Fibroblast of villous mesenchyme (primary cell): Measurements from ENCODE around the gene MED22. TPM values are rescaled to one million over a fixed set of nuclear protein-coding genes. Genes with fewer than 3 reads are reported as not detected.

Experiments
- DNase-seq: peaks from one replicate; pipeline ENCODE4 v3.0.0-alpha.2; 2010; ENCODE audit warnings: low read depth
- H3K4me3 ChIP-seq: 2 replicates; pipeline ENCODE4 v1.5.1; 2011; ENCODE audit warnings: low read depth, mild to moderate bottlenecking, low read length
- total RNA-seq: library from RNA; depleted of rRNA; stranded (reverse); fragments of >200 nt; gene quantifications from 2 replicates; pipeline ENCODE4 v1.2.3, GENCODE V29; 2012
- TF ChIP-seq, protein P1 (sequence below): IDR thresholded peaks from 2 replicates; pipeline ENCODE4 v1.5.1; 2012; ENCODE audit warnings: low read depth, mild to moderate bottlenecking, low read length; ENCODE audit not compliant: insufficient read depth

The MED22 gene
- total RNA-seq, 1 donor, result 12.1 TPM

DNA sequence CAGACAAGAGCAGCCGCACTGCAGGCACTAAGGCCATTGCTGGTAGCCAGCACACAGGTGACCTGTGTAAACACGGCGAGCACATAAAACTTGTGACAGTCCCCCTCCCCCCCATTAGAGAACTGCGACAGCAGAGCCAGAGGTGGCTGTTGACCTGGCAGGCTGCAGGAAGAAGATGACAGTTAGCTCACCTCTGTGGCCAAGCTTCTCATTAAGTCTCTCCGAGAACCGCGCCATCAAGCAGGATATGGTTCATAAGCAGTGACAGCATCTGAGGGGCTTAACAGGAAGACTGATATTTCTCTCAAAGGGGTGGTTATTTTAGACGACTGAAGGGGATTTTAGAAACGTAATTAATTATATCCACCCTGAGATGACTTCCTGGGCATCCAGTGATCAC, 22.8 kb upstream of the MED22 start:
- no peak for DNase-seq
- TF ChIP-seq, protein P1, sequence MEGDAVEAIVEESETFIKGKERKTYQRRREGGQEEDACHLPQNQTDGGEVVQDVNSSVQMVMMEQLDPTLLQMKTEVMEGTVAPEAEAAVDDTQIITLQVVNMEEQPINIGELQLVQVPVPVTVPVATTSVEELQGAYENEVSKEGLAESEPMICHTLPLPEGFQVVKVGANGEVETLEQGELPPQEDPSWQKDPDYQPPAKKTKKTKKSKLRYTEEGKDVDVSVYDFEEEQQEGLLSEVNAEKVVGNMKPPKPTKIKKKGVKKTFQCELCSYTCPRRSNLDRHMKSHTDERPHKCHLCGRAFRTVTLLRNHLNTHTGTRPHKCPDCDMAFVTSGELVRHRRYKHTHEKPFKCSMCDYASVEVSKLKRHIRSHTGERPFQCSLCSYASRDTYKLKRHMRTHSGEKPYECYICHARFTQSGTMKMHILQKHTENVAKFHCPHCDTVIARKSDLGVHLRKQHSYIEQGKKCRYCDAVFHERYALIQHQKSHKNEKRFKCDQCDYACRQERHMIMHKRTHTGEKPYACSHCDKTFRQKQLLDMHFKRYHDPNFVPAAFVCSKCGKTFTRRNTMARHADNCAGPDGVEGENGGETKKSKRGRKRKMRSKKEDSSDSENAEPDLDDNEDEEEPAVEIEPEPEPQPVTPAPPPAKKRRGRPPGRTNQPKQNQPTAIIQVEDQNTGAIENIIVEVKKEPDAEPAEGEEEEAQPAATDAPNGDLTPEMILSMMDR, result no peak
- H3K4me3 ChIP-seq, result no peak overlapping the region

DNA sequence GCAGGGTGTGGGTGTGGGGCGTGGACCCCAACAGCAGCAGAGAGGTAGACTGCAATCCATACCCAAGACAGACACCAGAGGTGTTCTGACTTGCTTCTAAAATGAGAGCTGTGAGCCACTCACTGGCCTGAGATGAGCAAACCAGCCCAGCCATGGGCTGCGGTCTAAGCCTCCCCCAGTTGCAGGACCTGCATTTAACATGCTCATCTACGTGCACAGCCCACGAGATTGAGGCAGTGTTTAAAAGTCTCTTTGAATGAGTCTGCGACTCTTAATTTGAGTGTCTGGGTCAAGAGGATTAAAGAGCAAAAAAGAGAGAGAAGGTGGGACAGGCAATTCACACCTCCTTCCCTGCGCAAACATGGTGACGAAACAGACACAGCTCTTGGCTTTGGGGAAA, 22.0 kb upstream of the MED22 start:
- DNase-seq, result no peak
- TF ChIP-seq, protein P1, result no peak

DNA sequence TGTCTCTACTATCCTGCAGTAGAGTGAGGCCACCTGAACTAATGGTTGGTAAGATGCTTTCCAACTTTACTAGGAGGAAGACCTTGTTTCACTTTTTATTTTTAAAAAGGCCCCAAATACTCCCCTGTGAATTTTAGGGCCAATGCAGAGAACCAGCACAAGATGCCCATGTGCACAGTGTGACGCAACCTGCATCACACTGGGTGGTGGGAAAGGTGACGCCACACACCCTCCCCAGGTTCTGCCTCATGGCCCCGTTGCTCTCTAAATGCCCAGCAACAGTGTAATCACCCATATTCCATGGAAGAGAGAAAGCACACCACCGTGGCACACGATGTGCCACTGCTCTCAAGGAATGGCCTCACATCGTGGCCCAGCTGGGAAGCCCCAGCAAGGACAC, 21.5 kb upstream of the MED22 start:
- H3K4me3 ChIP-seq, result no peak overlapping the region
- TF ChIP-seq, protein P1, result no peak
- no peak for DNase-seq

More for the DNA sequence above, 22.0 kb upstream of the MED22 start:
- no peak overlapping the region for H3K4me3 ChIP-seq

DNA sequence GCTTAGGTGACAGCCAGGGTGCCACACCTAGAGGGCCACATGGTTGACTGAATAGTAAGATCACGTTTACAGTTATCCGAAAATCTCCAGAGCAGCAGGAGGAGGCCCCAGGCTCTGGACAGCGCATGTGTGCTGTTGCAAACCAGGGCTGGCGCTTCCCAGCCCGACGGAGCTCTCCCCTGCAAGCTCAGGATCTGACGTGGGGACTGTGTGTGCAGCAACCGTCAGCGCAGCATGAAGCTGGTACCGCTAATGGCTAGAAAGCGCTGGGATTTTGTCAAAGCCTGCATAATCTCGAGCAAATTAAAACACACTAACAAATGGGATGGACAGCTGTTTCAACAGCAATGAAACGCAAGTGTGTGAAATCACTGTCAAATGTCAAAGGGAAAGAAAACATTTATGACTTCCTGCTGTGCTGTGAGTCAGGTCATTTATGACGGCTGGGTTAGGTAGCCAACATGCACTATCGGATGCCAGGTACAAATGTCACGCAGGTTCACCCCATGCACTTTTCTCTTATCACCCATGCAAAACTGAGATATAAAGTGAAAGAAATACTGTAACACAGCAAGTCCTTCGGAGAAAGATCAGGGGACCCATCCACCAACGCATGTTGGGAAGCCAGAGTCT, 20.4 kb upstream of the MED22 start:
- TF ChIP-seq, protein P1, result no peak
- peak; percentile 49 for DNase-seq
- H3K4me3 ChIP-seq, result no peak overlapping the region

DNA sequence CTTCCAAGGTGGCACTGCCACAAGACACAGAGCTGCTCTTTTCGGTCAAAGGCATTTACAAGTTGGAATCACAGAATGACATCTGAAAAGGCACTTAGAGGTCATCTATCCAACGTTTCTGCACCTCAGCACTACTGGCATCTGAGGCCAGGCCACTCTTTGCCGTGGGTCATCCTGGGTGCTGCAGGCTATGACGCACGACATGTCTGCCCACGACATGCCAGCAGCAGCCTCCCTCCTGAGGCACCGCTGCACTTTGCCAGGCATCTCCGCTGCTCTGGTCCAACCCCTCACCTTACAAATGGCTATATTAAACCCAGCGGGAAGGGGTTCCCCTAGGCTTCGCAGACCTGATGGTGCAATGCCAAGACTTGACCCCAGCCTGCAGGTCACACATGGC, 19.8 kb upstream of the MED22 start:
- no peak overlapping the region for H3K4me3 ChIP-seq
- no peak for DNase-seq
- TF ChIP-seq, protein P1, result no peak

DNA sequence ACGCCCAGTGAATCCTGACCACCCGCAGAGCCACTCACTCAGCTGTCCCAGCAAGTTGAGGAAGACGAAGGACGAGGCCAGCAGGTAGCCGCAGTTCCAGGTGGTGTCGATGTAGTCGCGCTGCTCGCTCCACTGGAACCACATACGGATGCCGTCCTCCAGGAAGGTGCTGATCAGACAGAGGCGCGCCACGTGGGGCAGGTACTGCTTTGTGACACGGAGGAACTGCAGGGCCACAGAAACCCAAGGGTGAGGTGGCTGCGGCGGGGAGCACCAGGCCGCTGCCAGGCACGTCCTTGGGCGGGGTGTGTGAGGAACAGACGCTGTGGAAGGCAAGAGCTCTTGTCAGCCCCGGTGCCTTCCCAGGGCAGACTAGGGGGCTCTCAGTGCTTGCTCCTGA, 19.3 kb upstream of the MED22 start:
- DNase-seq, result no peak
- TF ChIP-seq, protein P1, result no peak
- H3K4me3 ChIP-seq, result no peak overlapping the region

DNA sequence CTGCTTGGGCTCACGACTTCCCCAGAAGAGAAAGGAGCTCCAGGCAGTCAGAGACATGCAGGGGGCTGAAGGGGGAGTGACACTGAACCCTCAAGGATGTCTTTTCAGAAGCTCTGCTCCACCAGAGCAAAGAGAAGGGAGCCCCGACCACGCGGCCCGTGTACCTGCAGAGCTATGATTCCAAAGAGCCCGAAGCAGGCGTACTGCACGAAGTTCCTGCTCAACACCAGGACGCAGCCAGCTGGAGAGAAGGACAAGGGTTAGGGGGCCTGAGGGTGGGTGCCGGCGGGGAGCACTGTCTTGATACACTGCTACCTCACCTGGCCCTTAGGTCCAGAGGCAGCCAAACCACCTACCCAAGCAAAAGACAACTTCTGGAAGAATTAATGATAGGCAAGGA, 18.5 kb upstream of the MED22 start:
- H3K4me3 ChIP-seq, result no peak overlapping the region
- no peak for DNase-seq
- TF ChIP-seq, protein P1, result no peak
